PC-3 (cell line): ENCODE data around the gene WEE2.

ENCODE experiments used
- CTCF ChIP-seq: fragments of 300-600 bp; sonication (generic); conservative IDR thresholded peaks from 2 replicates; pipeline ENCODE4 v1.5.1; 2017; ENCODE audit warnings: antibody characterized with exemption, low read depth, mild to moderate bottlenecking, low read length
- EZH2 ChIP-seq: fragments of 300-600 bp; sonication (generic); IDR thresholded peaks from one replicate; pipeline ENCODE4 v1.6.1; 2017; ENCODE audit warnings: antibody characterized with exemption, mild to moderate bottlenecking, low read length; ENCODE audit not compliant: unreplicated experiment

- no peak for TF ChIP-seq CTCF
- no peak for TF ChIP-seq EZH2
These were observed 16.6 kb upstream of the WEE2 start for GRCh38 chr7:141691540-141691939.
